Measurements from ENCODE around the gene TICAM2.

TICAM2 gene

GRCh38 chr5:115542086-115542485 is 60.2 kb downstream of the TICAM2 start:
- TF ChIP-seq TAF1 (IDR thresholded peaks at IDR 0.05; ENCODE audit: borderline replicate concordance, insufficient read depth, low read length) (no peak), SIN3A (IDR thresholded peaks at IDR 0.05; ENCODE audit: borderline replicate concordance, insufficient read depth, low read length) (no peak), POLR2AphosphoS5 (IDR thresholded peaks at IDR 0.05; ENCODE audit: low read depth, low read length) (no peak), FOXP2 (optimal IDR thresholded peaks at IDR 0.05; ENCODE audit: borderline replicate concordance, extremely low read depth, extremely low read length, insufficient read depth) (no peak), REST (IDR thresholded peaks at IDR 0.05; ENCODE audit: insufficient read depth in 1 of 2, low read depth in 2 of 2, low read length in 2 of 2) (no peak)

GRCh38 chr5:115541611-115542010 is 60.7 kb downstream of the TICAM2 start:
- TF ChIP-seq SIN3A (IDR thresholded peaks at IDR 0.05; ENCODE audit: borderline replicate concordance, insufficient read depth, low read length) (no peak), REST (IDR thresholded peaks at IDR 0.05; ENCODE audit: insufficient read depth in 1 of 2, low read depth in 2 of 2, low read length in 2 of 2) (no peak), FOXP2 (optimal IDR thresholded peaks at IDR 0.05; ENCODE audit: borderline replicate concordance, extremely low read depth, extremely low read length, insufficient read depth) (no peak), POLR2AphosphoS5 (IDR thresholded peaks at IDR 0.05; ENCODE audit: low read depth, low read length) (no peak), TAF1 (IDR thresholded peaks at IDR 0.05; ENCODE audit: borderline replicate concordance, insufficient read depth, low read length) (no peak)

- TF ChIP-seq REST (IDR thresholded peaks at IDR 0.05; ENCODE audit: insufficient read depth in 1 of 2, low read depth in 2 of 2, low read length in 2 of 2) (no peak), POLR2AphosphoS5 (IDR thresholded peaks at IDR 0.05; ENCODE audit: low read depth, low read length) (no peak), SIN3A (IDR thresholded peaks at IDR 0.05; ENCODE audit: borderline replicate concordance, insufficient read depth, low read length) (no peak), TAF1 (IDR thresholded peaks at IDR 0.05; ENCODE audit: borderline replicate concordance, insufficient read depth, low read length) (no peak), FOXP2 (optimal IDR thresholded peaks at IDR 0.05; ENCODE audit: borderline replicate concordance, extremely low read depth, extremely low read length, insufficient read depth) (no peak)
Observed at GRCh38 chr5:115535479-115536035, 66.7 kb downstream of the TICAM2 start.

- no peak for TF ChIP-seq TAF1 (IDR thresholded peaks at IDR 0.05; ENCODE audit: borderline replicate concordance, insufficient read depth, low read length)
- no peak for TF ChIP-seq POLR2AphosphoS5 (IDR thresholded peaks at IDR 0.05; ENCODE audit: low read depth, low read length)
- no peak for TF ChIP-seq SIN3A (IDR thresholded peaks at IDR 0.05; ENCODE audit: borderline replicate concordance, insufficient read depth, low read length)
- no peak for TF ChIP-seq REST (IDR thresholded peaks at IDR 0.05; ENCODE audit: insufficient read depth in 1 of 2, low read depth in 2 of 2, low read length in 2 of 2)
- TF ChIP-seq FOXP2 (optimal IDR thresholded peaks at IDR 0.05; ENCODE audit: borderline replicate concordance, extremely low read depth, extremely low read length, insufficient read depth): no peak
Observed at GRCh38 chr5:115532517-115532916, 69.8 kb downstream of the TICAM2 start.
